ENCODE data around the gene CLEC9A.

DNA sequence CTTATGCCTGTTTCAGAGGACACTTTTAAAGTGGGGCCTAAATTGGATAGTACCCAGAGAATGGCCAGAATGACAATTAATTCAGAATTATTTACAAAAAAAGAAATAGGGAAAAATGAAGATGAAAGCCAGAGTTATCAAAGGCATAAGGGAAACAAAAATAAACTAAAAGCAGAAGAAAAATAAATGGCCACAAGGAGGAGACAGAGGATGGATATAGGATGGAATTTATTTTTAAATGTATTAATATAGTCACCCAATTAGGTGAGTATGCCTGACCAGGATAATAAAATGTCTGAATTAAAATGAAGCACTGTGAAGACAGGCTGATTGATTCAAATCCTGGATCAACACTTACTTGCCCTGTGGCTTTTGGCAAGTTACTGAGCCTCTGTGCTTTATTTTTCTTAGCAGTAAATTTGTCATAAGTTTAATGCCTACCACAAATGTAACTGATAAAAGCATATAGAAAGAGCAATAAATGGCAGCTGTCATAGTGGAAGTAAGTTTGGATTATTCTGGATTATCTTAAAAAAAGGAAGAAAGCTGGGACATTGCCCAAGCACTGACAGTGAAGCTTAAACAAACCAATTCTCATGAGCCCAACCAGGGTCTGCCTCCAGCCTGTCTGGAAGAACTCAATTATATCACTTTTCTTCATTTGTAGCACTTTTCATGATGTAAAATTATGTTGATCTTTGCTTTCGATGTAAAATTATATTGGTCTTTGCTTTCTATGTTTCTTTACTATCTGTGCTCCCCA lies 3.5 kb downstream of the CLEC9A start:
- TF ChIP-seq POLR2A (IDR thresholded peaks at IDR 0.05; ENCODE audit: low read depth, low read length) (no peak), EZH2 (IDR thresholded peaks at IDR 0.05; ENCODE audit: borderline replicate concordance, low read depth, low read length, severe bottlenecking) (no peak)
- TF ChIP-seq, protein P1, sequence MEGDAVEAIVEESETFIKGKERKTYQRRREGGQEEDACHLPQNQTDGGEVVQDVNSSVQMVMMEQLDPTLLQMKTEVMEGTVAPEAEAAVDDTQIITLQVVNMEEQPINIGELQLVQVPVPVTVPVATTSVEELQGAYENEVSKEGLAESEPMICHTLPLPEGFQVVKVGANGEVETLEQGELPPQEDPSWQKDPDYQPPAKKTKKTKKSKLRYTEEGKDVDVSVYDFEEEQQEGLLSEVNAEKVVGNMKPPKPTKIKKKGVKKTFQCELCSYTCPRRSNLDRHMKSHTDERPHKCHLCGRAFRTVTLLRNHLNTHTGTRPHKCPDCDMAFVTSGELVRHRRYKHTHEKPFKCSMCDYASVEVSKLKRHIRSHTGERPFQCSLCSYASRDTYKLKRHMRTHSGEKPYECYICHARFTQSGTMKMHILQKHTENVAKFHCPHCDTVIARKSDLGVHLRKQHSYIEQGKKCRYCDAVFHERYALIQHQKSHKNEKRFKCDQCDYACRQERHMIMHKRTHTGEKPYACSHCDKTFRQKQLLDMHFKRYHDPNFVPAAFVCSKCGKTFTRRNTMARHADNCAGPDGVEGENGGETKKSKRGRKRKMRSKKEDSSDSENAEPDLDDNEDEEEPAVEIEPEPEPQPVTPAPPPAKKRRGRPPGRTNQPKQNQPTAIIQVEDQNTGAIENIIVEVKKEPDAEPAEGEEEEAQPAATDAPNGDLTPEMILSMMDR (IDR thresholded peaks at IDR 0.05; ENCODE audit: extremely low read depth in 1 of 2, insufficient read depth in 1 of 2, low read depth in 1 of 2, low read length in 2 of 2), result peak; percentile 12 to 17
- TF ChIP-seq, protein P2, sequence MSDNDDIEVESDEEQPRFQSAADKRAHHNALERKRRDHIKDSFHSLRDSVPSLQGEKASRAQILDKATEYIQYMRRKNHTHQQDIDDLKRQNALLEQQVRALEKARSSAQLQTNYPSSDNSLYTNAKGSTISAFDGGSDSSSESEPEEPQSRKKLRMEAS (IDR thresholded peaks at IDR 0.05; ENCODE audit: insufficient read depth, insufficient read length), result no peak

All from endothelial cell of umbilical vein (primary cell).